ENCODE data around the gene AK5.

DNA sequence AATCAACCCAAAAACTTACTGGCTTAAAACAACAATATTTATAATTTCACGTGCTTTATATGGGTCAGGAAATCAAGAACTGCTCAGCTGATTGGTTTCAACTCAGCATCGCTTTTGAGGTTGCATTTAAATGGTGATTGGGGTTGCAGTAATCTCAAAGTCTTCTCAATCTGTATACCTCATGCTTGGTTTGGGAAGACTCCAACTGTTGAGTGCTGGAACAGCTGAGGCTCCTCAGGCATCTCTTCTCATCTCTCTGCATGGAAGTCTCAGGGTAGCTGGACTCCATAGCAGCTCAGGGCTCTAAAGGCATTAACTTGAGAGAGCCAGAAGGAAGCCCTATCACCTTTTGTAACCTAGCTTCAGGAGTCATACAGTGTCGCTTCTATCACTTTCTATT lies 35.1 kb downstream of the AK5 start:
- TF ChIP-seq, protein P1, sequence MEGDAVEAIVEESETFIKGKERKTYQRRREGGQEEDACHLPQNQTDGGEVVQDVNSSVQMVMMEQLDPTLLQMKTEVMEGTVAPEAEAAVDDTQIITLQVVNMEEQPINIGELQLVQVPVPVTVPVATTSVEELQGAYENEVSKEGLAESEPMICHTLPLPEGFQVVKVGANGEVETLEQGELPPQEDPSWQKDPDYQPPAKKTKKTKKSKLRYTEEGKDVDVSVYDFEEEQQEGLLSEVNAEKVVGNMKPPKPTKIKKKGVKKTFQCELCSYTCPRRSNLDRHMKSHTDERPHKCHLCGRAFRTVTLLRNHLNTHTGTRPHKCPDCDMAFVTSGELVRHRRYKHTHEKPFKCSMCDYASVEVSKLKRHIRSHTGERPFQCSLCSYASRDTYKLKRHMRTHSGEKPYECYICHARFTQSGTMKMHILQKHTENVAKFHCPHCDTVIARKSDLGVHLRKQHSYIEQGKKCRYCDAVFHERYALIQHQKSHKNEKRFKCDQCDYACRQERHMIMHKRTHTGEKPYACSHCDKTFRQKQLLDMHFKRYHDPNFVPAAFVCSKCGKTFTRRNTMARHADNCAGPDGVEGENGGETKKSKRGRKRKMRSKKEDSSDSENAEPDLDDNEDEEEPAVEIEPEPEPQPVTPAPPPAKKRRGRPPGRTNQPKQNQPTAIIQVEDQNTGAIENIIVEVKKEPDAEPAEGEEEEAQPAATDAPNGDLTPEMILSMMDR (IDR thresholded peaks at IDR 0.05): no peak
- no peak for TF ChIP-seq POLR2A (IDR thresholded peaks at IDR 0.05)

Data from prostate gland (tissue), 2 donors.